IMR-90 (cell line): ENCODE results near the gene SERPINA3.

Experiments used
- CTCF ChIP-seq: conservative IDR thresholded peaks from 2 replicates; pipeline ENCODE4 v1.5.1; 2012; ENCODE audit warnings: mild to moderate bottlenecking, low read depth, low read length, improper control_type of control experiment
- FOS ChIP-seq: fragments of 150-350 bp; IDR thresholded peaks from 2 replicates; pipeline ENCODE4 v1.6.1; 2016; ENCODE audit warnings: low read depth, low read length
- POLR2A ChIP-seq: IDR thresholded peaks from 2 replicates; pipeline ENCODE4 v1.6.1; 2012; ENCODE audit warnings: mild to moderate bottlenecking, low read depth, low read length
- RFX5 ChIP-seq: IDR thresholded peaks from 2 replicates; pipeline ENCODE4 v1.8.0; 2012; ENCODE audit warnings: low read depth, mild to moderate bottlenecking, low read length, moderate library complexity
- SMC3 ChIP-seq: fragments of 150-350 bp; IDR thresholded peaks from 2 replicates; pipeline ENCODE4 v1.6.1; 2016; ENCODE audit warnings: low read depth, mild to moderate bottlenecking, antibody characterized with exemption, low read length, moderate library complexity

DNA sequence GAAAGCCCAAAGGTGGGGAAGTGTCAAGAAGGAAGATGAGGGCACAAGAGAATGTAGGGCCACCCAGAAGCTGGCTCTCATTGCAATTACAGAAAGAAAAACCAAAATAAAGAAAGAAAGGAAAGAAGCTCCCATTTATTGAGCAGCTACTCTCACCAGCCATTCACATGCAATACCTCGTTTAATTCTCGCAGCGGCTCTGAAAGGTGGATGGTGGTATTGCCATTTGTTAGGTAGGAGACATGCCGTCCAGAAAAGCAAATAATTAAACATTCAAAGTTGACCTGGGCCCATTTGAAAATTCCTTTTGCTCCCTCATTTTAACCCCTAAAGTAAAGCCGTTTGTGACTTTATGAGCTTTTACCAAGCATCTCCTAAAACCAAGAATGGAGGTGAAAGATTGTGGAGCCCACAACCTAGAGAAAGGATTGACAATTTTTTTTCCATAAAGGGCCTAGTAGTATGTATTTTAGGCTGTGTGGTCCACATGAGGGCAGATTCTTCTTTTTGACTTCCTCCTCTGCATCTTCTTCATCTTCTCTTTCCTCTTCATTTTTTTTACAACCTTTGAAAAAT, 5.3 kb downstream of the SERPINA3 start:
- TF ChIP-seq POLR2A (no peak), CTCF (no peak), RFX5 (no peak), FOS (no peak), SMC3 (no peak)
